Body of pancreas (tissue), 4 donors: ENCODE data around the gene ULK2.

Experiments
- CTCF ChIP-seq, 7 experiments: fragments of 450-650 bp in 4 of 7; fragments of 200-600 bp in 3 of 7; sonication (generic) in 3 of 7; IDR thresholded peaks; one replicate each; pipeline ENCODE4 v1.5.1; 2016 to 2019; ENCODE audit warnings: antibody characterized with exemption in 7 of 7
- POLR2A ChIP-seq, 3 donors: fragments of 450-650 bp; IDR thresholded peaks; one replicate each; pipeline ENCODE4 v1.6.1; 2016; ENCODE audit warnings: antibody characterized with exemption in 3 of 3, mild to moderate bottlenecking in 2 of 3

- TF ChIP-seq CTCF (IDR thresholded peaks at IDR 0.05) (no peak), POLR2A (IDR thresholded peaks at IDR 0.05) (no peak)
Observed at GRCh38 chr17:19768046-19768782, 99.5 kb downstream of the ULK2 start.
